ENCODE measurements around the gene ESRRA.

The ESRRA gene

GRCh38 chr11:64294774-64295173 is 10.6 kb upstream of the ESRRA start:
- peaks cover 100% of the 10 kb centered on the region for H3K27me3 ChIP-seq

GRCh38 chr11:64295760-64296159 is 9.6 kb upstream of the ESRRA start:
- TF ChIP-seq CTCF (IDR thresholded peaks at IDR 0.05), result no peak
- no peaks in the 10 kb centered on the region for H3K9me3 ChIP-seq
- H3K27ac ChIP-seq, result no peak overlapping the region
- H3K36me3 ChIP-seq, result no peaks in the 10 kb centered on the region
- no peak overlapping the region for H3K4me3 ChIP-seq (ENCODE audit: low read depth in 1 of 2, low read length in 1 of 2)
- H3K4me1 ChIP-seq (ENCODE audit: control insufficient read depth in 1 of 2, insufficient read depth in 1 of 2, low read depth in 1 of 2, low read length in 1 of 2), result peaks cover 14 to 38% of the 10 kb centered on the region in 2 experiments
- H3K27me3 ChIP-seq, result peaks cover 100% of the 10 kb centered on the region

More at GRCh38 chr11:64294774-64295173, 10.6 kb upstream of the ESRRA start:
- H3K4me3 ChIP-seq (ENCODE audit: low read depth in 1 of 2, low read length in 1 of 2), result no peak overlapping the region
- H3K27ac ChIP-seq, result no peak overlapping the region
- no peaks in the 10 kb centered on the region for H3K36me3 ChIP-seq
- no peaks in the 10 kb centered on the region for H3K9me3 ChIP-seq
- H3K4me1 ChIP-seq (ENCODE audit: control insufficient read depth in 1 of 2, insufficient read depth in 1 of 2, low read depth in 1 of 2, low read length in 1 of 2), result peaks cover 4 to 28% of the 10 kb centered on the region in 2 experiments
- TF ChIP-seq CTCF (IDR thresholded peaks at IDR 0.05), result no peak

- Histone ChIP-seq H3K27ac (no peak overlapping the region), H3K27me3 (peaks cover 98% of the 10 kb centered on the region), H3K9me3 (no peaks in the 10 kb centered on the region), H3K36me3 (no peaks in the 10 kb centered on the region), H3K4me3 (ENCODE audit: low read depth in 1 of 2, low read length in 1 of 2) (no peak overlapping the region), H3K4me1 (ENCODE audit: control insufficient read depth in 1 of 2, insufficient read depth in 1 of 2, low read depth in 1 of 2, low read length in 1 of 2) (peaks cover 16 to 37% of the 10 kb centered on the region in 2 experiments)
- TF ChIP-seq CTCF (IDR thresholded peaks at IDR 0.05), result no peak
Measured at GRCh38 chr11:64296236-64296635, 9.1 kb upstream of the ESRRA start.

GRCh38 chr11:64296830-64297698 is 8.3 kb upstream of the ESRRA start:
- Histone ChIP-seq H3K36me3 (no peaks in the 10 kb centered on the region), H3K4me1 (ENCODE audit: control insufficient read depth in 1 of 2, insufficient read depth in 1 of 2, low read depth in 1 of 2, low read length in 1 of 2) (peaks cover 20 to 34% of the 10 kb centered on the region in 2 experiments), H3K4me3 (ENCODE audit: low read depth in 1 of 2, low read length in 1 of 2) (no peak overlapping the region), H3K27ac (no peak overlapping the region), H3K9me3 (no peaks in the 10 kb centered on the region), H3K27me3 (peaks cover 97% of the 10 kb centered on the region)
- no peak for TF ChIP-seq CTCF (IDR thresholded peaks at IDR 0.05)

GRCh38 chr11:64297699-64298358 is 7.5 kb upstream of the ESRRA start:
- Histone ChIP-seq H3K4me1 (ENCODE audit: control insufficient read depth in 1 of 2, insufficient read depth in 1 of 2, low read depth in 1 of 2, low read length in 1 of 2) (peaks cover 20 to 27% of the 10 kb centered on the region in 2 experiments), H3K9me3 (no peaks in the 10 kb centered on the region), H3K27me3 (peaks cover 95% of the 10 kb centered on the region), H3K27ac (no peak overlapping the region), H3K36me3 (no peaks in the 10 kb centered on the region), H3K4me3 (ENCODE audit: low read depth in 1 of 2, low read length in 1 of 2) (no peak overlapping the region)
- TF ChIP-seq CTCF (IDR thresholded peaks at IDR 0.05), result no peak
